Measurements from ENCODE around the gene HIBCH.
"Not testable (repeated sequence)": the region's sequence is repeated elsewhere in the genome, so short reads cannot be mapped to it uniquely, and the experiment has no call there.

Gene HIBCH

GRCh38 chr2:190223989-190224388 lies 95.6 kb downstream of the HIBCH start:
- DNase-seq, result not testable (repeated sequence)

GRCh38 chr2:190222745-190223144 lies 96.9 kb downstream of the HIBCH start:
- DNase-seq, result not testable (repeated sequence)

DNA sequence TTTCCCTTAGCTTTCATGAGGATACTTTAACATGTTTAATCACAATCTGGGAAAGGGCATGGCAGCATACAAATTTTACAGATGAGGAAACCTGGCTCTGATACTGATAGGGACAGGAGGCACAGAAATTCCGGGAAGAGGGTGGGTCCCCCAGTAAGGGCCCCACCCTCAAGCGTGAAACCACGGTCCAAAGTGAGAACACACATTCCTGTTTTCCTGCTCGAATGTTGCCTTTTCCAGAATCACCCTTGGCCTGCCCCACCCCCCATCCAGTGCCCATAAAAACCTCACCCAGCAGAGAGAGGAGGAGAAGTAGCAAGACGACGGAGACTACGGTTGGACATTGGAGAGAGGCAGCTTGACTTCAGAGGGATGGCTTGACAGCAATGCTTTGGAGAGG lies 98.2 kb downstream of the HIBCH start:
- DNase-seq, result no peak

DNA sequence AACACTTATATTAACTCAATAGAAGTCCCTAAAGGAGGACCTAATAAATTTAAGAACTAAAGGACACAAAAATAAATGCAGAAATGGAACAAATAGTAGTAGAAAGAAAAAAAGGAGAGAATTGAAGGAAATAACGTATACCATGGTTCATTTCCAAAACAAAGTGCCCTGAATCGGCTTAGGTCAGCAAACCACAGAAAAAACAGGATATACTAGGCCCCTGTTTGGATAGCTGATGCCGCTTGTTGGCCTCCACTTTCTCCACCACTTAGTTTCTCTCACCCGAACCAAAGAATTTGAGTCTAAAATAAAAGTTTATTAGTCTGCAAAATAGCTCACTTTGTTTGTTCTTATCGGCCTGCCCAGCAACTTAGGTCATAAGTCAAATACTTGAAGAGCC lies 100.4 kb downstream of the HIBCH start:
- no peak for DNase-seq

GRCh38 chr2:190217616-190218015 lies 102.0 kb downstream of the HIBCH start:
- DNase-seq, result no peak

GRCh38 chr2:190216829-190217228 lies 102.8 kb downstream of the HIBCH start:
- DNase-seq, result no peak

- DNase-seq, result no peak
Measured at GRCh38 chr2:190215620-190216019, 104.0 kb downstream of the HIBCH start.

DNA sequence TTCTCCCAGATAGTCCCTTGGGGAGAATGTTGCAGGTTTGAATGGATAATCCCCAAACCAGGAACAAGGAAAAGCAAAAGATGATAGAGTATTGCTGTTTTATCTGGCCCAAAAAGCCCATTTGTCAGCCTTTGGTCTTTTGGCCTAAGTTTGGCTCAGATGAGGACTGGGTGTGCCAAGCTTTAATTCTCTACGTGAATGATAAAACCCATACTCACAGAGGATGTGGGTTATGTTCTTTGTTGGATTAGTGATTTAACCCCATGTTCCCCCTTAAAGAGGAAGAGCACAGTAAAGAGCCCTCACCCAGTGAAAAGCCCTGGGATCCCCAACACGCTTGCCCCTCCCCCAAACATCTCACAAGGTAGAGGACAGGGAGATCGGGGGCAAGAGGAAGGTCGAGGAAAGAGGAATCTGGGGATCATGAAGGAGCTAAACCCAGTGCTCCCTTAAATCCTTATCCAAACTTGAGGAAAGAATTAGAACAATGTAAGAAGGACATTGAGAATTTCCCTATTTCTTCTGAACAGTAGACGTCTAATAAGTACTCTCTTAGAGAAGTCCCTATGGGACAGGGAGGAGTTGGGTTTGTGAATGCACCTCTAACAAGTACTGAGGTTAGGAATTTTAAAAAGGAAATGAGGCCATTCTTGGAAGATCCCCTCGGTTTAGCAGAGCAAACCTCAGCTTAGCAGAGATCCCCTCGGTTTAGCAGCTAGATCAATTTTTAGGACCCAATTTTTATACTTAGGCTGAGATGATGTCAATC lies 105.0 kb downstream of the HIBCH start:
- no peak for DNase-seq

GRCh38 chr2:190213441-190214335 lies 105.9 kb downstream of the HIBCH start:
- DNase-seq, result no peak

- DNase-seq, result no peak
Measured at GRCh38 chr2:190210471-190210870, 109.2 kb downstream of the HIBCH start.

DNA sequence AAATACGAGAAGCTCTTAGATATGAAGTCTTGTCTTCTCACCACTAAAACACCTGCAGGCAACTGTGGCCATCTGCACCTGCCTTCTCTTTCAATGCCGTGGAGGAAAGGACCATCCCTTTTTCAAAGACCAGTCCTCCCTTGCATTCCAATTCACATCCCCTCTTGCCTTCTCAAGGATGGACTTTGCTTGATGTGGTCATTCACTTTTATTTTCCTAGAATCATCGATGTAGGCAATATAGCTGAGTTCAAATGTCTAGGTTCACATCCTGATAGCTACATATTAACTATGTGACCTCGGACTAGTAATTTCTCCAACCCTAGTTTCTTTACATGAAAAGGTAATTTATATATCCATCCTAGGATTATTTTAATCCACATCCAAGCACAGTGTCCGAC lies 110.1 kb downstream of the HIBCH start:
- DNase-seq, result no peak

GRCh38 chr2:190207930-190208329 lies 111.7 kb downstream of the HIBCH start:
- no peak for DNase-seq

DNA sequence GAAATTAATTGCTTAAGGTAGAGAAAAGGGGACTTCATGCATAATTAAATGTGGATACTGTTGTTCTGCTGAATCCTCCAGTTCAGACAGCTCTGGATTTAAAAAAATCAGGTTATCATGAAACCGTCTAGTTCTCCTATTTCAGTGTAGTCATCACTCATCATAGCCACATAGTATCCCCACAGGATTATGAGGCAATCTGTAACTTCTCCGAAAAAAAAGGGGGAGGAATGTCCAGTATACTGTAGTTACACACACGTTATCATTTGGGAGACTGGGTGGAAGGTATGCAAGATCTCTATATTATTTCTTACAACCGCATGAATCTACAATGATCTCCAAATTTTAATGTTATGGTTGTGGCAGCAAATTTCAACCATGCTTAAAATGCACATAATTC lies 114.0 kb downstream of the HIBCH start:
- DNase-seq, result no peak

GRCh38 chr2:190202604-190203003 lies 117.0 kb downstream of the HIBCH start:
- no peak for DNase-seq

- no peak for DNase-seq
Measured at GRCh38 chr2:190202018-190202417, 117.6 kb downstream of the HIBCH start.

GRCh38 chr2:190200603-190201002 lies 119.0 kb downstream of the HIBCH start:
- DNase-seq, result no peak

GRCh38 chr2:190199530-190199929 lies 120.1 kb downstream of the HIBCH start:
- DNase-seq, result no peak

GRCh38 chr2:190199109-190199508 lies 120.5 kb downstream of the HIBCH start:
- no peak for DNase-seq

- no peak for DNase-seq
Measured at GRCh38 chr2:190197143-190197720, 122.4 kb downstream of the HIBCH start.

GRCh38 chr2:190190507-190191162 lies 129.0 kb downstream of the HIBCH start:
- DNase-seq, result no peak

DNA sequence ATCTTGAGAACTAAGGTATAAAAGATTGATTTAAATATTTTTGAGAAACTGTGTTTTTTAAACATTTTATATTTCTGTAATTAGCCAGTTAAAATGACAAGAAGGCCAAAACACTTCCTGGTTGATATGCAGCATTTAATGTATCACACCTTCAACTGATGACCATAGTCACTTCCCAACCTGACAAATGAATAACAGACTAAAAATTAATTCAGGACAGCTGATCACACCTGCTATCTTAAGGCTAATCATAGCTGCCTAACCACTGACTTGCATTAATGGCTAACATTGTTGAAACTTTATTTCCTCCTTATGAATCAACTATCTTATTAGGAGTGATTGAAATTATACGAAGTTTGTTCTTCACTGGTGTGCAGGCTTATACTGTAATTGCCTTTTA lies 131.3 kb downstream of the HIBCH start:
- DNase-seq, result no peak

DNA sequence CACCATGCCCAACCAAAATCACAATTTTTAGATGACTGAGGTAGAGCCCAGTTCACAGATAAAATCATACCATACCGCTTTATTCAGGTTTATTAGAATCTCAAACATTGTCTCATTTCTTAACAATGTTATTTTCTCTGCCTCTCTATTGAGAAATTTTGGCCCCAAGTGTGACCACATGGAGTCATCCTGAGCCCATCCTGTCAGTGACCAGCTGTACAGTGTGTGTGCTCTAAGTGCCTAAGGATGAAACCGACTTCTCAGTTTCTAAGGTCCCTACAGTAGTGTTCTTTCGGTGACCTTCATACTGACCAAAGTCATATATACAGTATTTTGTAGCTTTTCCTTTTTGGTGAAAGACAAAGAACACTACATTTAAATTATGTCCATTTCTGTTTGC lies 133.4 kb downstream of the HIBCH start:
- DNase-seq, result no peak

DNA sequence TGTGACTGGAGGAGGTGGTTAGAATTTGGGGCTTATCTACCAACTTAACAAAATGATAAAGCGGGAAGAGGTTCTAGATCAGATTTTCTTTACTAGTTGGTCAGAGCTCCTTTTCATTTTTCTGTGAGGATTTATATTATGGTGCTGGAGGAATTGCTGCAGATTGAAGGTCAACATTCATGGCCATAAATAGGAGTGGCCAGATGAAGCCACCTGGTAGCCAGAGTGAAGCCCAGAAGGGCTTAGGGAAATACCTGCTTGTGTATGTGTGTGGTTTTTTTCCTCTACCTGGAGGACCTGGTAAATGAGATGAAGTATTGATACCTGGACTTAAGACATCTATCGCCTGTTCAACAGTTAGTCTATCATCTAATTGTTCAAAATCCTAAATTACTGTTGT lies 134.2 kb downstream of the HIBCH start:
- no peak for DNase-seq

All from activated naive CD4-positive, alpha-beta T cell treated with Interleukin-2 at 50 U/mL for 16 hours (primary cell).